ENCODE data around the gene HOXC11.

Gene HOXC11

GRCh38 chr12:53987787-53988230 is 14.9 kb downstream of the HOXC11 start:
- DNase-seq = no peak

GRCh38 chr12:53988541-53989226 is 15.8 kb downstream of the HOXC11 start:
- no peak for DNase-seq

- DNase-seq = peak; percentile 53
These were observed 16.5 kb downstream of the HOXC11 start for GRCh38 chr12:53989227-53990113.

GRCh38 chr12:53990311-53991076 is 17.6 kb downstream of the HOXC11 start:
- DNase-seq = no peak

- DNase-seq = no peak
These were observed 18.1 kb downstream of the HOXC11 start for GRCh38 chr12:53991077-53991460.

- DNase-seq = no peak
These were observed 19.5 kb downstream of the HOXC11 start for GRCh38 chr12:53992377-53992889.

GRCh38 chr12:53993162-53994008 is 20.5 kb downstream of the HOXC11 start:
- no peak for DNase-seq

GRCh38 chr12:53994009-53994263 is 21.0 kb downstream of the HOXC11 start:
- DNase-seq = no peak

- no peak for DNase-seq
These were observed 21.5 kb downstream of the HOXC11 start for GRCh38 chr12:53994264-53995001.

GRCh38 chr12:53995002-53995377 is 22.1 kb downstream of the HOXC11 start:
- DNase-seq = peak; percentile 45

GRCh38 chr12:53995378-53996239 is 22.7 kb downstream of the HOXC11 start:
- no peak for DNase-seq

- no peak for DNase-seq
These were observed 23.6 kb downstream of the HOXC11 start for GRCh38 chr12:53996240-53997203.

GRCh38 chr12:53997204-53998109 is 24.5 kb downstream of the HOXC11 start:
- no peak for DNase-seq

- no peak for DNase-seq
These were observed 25.4 kb downstream of the HOXC11 start for GRCh38 chr12:53998110-53998899.

- no peak for DNase-seq
These were observed 25.9 kb downstream of the HOXC11 start for GRCh38 chr12:53998900-53999236.

- peak; percentile 57 for DNase-seq
These were observed 26.7 kb downstream of the HOXC11 start for GRCh38 chr12:53999559-54000115.

Measured in stimulated activated CD4-positive, alpha-beta T cell treated with anti-CD3 and anti-CD28 coated beads, Interleukin-15, amount 100 ng/mL, for 24 hours (primary cell).